T-helper 2 cell treated with Interferon-gamma antibody and Interleukin-4, amounts not matched to agents 100 ng/mL and 5 ng/mL, for 36 hours (primary cell): ENCODE measurements around the gene HOXD10. TPM values are rescaled to one million over a fixed set of nuclear protein-coding genes. Genes with fewer than 3 reads are reported as not detected.

Experiments
- intact Hi-C: fragments of 100-400 bp; cut with micrococcal nuclease; formaldehyde crosslinking; loops from one replicate; pipeline ENCODE4 v1.15.1; 2023
- total RNA-seq: library from RNA; stranded (reverse); gene quantifications from 2 replicates; pipeline ENCODE4 v1.2.3, GENCODE V29; 2022

HOXD10 gene
- total RNA-seq, 1 donor from 2014 or later = not detected

GRCh38 chr2:176093145-176093897 lies 23.3 kb upstream of the HOXD10 start:
- intact Hi-C loops = no loop called here

GRCh38 chr2:176093898-176094249 lies 22.7 kb upstream of the HOXD10 start:
- intact Hi-C loops = loop anchor here (2.0 kb wide), 1 partner anchor 15 kb away; no protein-coding TSS in a partner anchor

GRCh38 chr2:176094349-176094748 lies 22.2 kb upstream of the HOXD10 start:
- intact Hi-C loops = loop anchor here (2.0 kb wide), 1 partner anchor 14 kb away; no protein-coding TSS in a partner anchor

GRCh38 chr2:176095421-176095820 lies 21.2 kb upstream of the HOXD10 start:
- intact Hi-C loops = loop anchor here (2.0 to 5.0 kb wide), 3 partner anchors 13 to 893 kb away; no protein-coding TSS in a partner anchor

GRCh38 chr2:176096243-176096985 lies 20.2 kb upstream of the HOXD10 start:
- intact Hi-C loops = loop anchor here (2.0 to 5.0 kb wide), 3 partner anchors 682 to 894 kb away; no protein-coding TSS in a partner anchor

GRCh38 chr2:176096986-176097819 lies 19.4 kb upstream of the HOXD10 start:
- intact Hi-C loops = loop anchor here (1.0 to 5.0 kb wide), 4 partner anchors 407 to 895 kb away; no protein-coding TSS in a partner anchor

- intact Hi-C loops = loop anchor here (1.0 to 5.0 kb wide), 5 partner anchors 13 to 896 kb away; no protein-coding TSS in a partner anchor
Observed at GRCh38 chr2:176097820-176098365, 18.7 kb upstream of the HOXD10 start.

- intact Hi-C loops = loop anchor here (2.0 to 5.0 kb wide), 3 partner anchors 14 to 896 kb away; no protein-coding TSS in a partner anchor
Observed at GRCh38 chr2:176098366-176099158, 18.0 kb upstream of the HOXD10 start.

- intact Hi-C loops = loop anchor here (2.0 to 5.0 kb wide), 3 partner anchors 14 to 897 kb away; no protein-coding TSS in a partner anchor
Observed at GRCh38 chr2:176099159-176099727, 17.3 kb upstream of the HOXD10 start.

- intact Hi-C loops = loop anchor here (2.0 to 5.0 kb wide), 3 partner anchors 15 to 898 kb away; no protein-coding TSS in a partner anchor
Observed at GRCh38 chr2:176099728-176100546, 16.6 kb upstream of the HOXD10 start, which contains the start of gene HOXD12. TSS of gene HOXD12 (plus strand) at chr2:176099795. CDS start at chr2:176099802, 7 bp downstream.

GRCh38 chr2:176100547-176101140 lies 15.9 kb upstream of the HOXD10 start:
- intact Hi-C loops = no loop called here

- intact Hi-C loops = no loop called here
Observed at GRCh38 chr2:176101216-176101830, 15.3 kb upstream of the HOXD10 start.

GRCh38 chr2:176101842-176102241 lies 14.7 kb upstream of the HOXD10 start:
- intact Hi-C loops = no loop called here

GRCh38 chr2:176102309-176102866 lies 14.2 kb upstream of the HOXD10 start:
- intact Hi-C loops = no loop called here

GRCh38 chr2:176103194-176103593 lies 13.4 kb upstream of the HOXD10 start:
- intact Hi-C loops = no loop called here

- intact Hi-C loops = no loop called here
Observed at GRCh38 chr2:176103742-176104315, 12.7 kb upstream of the HOXD10 start.
